Endothelial cell of umbilical vein (primary cell): Measurements from ENCODE around the gene HNRNPM. TPM values are rescaled to one million over a fixed set of nuclear protein-coding genes. Genes with fewer than 3 reads are reported as not detected.

Experiments used
- BruUV-seq: library from RNA; stranded (reverse); fragments of 400-500 nt; replicated peaks from 2 replicates; lab custom pipeline; 2021; lab: Mats Ljungman, UMichigan
- CTCF ChIA-PET: fragments of 300-600, 350-600 bp; sonication (Branson Sonifier 250); formaldehyde crosslinking; loops from one replicate; lab custom pipeline; 2021; ENCODE audit warnings: antibody characterized with exemption, inconsistent platforms; lab: Charles Lee
- POLR2A ChIA-PET: fragments of 300-600, 350-600 bp; sonication (Branson Sonifier 250); formaldehyde crosslinking; loops from one replicate; lab custom pipeline; 2021; ENCODE audit warnings: antibody characterized with exemption, inconsistent platforms; lab: Charles Lee
- DNase-seq: peaks from one replicate; pipeline ENCODE4 v3.0.0-alpha.2; 2011; ENCODE audit warnings: low read depth, low spot score
- FAIRE-seq: peaks from 2 replicates; lab custom pipeline; 2011; peaks lifted over from hg19 to GRCh38; lab: Jason Lieb, UNC
- H2AFZ ChIP-seq: 2 replicates; pipeline ENCODE4 v1.6.0; 2012; ENCODE audit warnings: low read depth, low read length, control low read depth, inconsistent platforms
- H3K27ac ChIP-seq: 2 replicates; pipeline ENCODE4 v1.5.1; 2011; ENCODE audit warnings: low read depth, mild to moderate bottlenecking, control low read depth, low read length, moderate library complexity; ENCODE audit not compliant: insufficient read depth
- H3K27me3 ChIP-seq, 2 experiments: 2 replicates each; pipeline versions ENCODE4 v1.6.0 to v1.6.1; 2011; ENCODE audit warnings: low read length in 2 of 2, mixed read lengths in 1 of 2; ENCODE audit not compliant: control insufficient read depth in 2 of 2, insufficient read depth in 2 of 2
- H3K36me3 ChIP-seq, 2 experiments: 2 replicates in 1 of 2; 3 replicates in 1 of 2; pipeline ENCODE4 v1.5.1; 2011; ENCODE audit warnings: low read length in 2 of 2, mild to moderate bottlenecking in 1 of 2, moderate library complexity in 1 of 2; ENCODE audit not compliant: control insufficient read depth in 2 of 2, insufficient read depth in 2 of 2; ENCODE audit errors: extremely low read depth in 1 of 2
- H3K4me1 ChIP-seq: 3 replicates; pipeline ENCODE4 v1.5.1; 2011; ENCODE audit warnings: mild to moderate bottlenecking, low read length; ENCODE audit not compliant: control insufficient read depth, insufficient read depth; ENCODE audit errors: extremely low read depth
- H3K4me2 ChIP-seq: 2 replicates; pipeline ENCODE4 v1.6.1; 2011; ENCODE audit warnings: low read length, control low read depth, mixed read lengths; ENCODE audit not compliant: insufficient read depth
- H3K4me3 ChIP-seq, 3 experiments: fragments of 200-600 bp in 1 of 3; sonication (generic), shearing (Covaris generic) in 1 of 3; replicated peaks in 1 of 3; 2 replicates each; pipeline ENCODE4 v1.5.1; 2011 to 2016; ENCODE audit warnings: control low read depth in 3 of 3, low read length in 3 of 3, mild to moderate bottlenecking in 2 of 3, inconsistent platforms in 1 of 3, low read depth in 1 of 3, moderate library complexity in 1 of 3; ENCODE audit not compliant: insufficient read depth in 1 of 3
- H3K79me2 ChIP-seq: 2 replicates; pipeline ENCODE4 v1.6.0; 2012; ENCODE audit warnings: low read length, inconsistent platforms; ENCODE audit not compliant: control insufficient read depth, insufficient read depth
- H3K9ac ChIP-seq: replicated peaks from 2 replicates; pipeline ENCODE3; 2011; ENCODE audit warnings: low read length, control low read depth; ENCODE audit not compliant: insufficient read depth; ENCODE audit errors: extremely low read depth
- H3K9me1 ChIP-seq: replicated peaks from 3 replicates; pipeline ENCODE4 v1.6.0; 2011; ENCODE audit warnings: mild to moderate bottlenecking, low read length; ENCODE audit not compliant: control insufficient read depth, insufficient read depth; ENCODE audit errors: extremely low read depth
- H3K9me3 ChIP-seq: replicated peaks from 2 replicates; pipeline ENCODE4 v1.5.1; 2012; ENCODE audit warnings: low read length, inconsistent platforms; ENCODE audit not compliant: control insufficient read depth, insufficient read depth
- H4K20me1 ChIP-seq: replicated peaks from 2 replicates; pipeline ENCODE3; 2011; ENCODE audit warnings: mild to moderate bottlenecking, low read length; ENCODE audit not compliant: control insufficient read depth, insufficient read depth; ENCODE audit errors: extremely low read depth
- EZH2 ChIP-seq: IDR thresholded peaks from 2 replicates; pipeline ENCODE4 v1.6.1; 2012; ENCODE audit warnings: borderline replicate concordance, low read depth, mild to moderate bottlenecking, moderate library complexity, low read length, inconsistent platforms; ENCODE audit not compliant: severe bottlenecking
- FOS ChIP-seq: IDR thresholded peaks from 2 replicates; pipeline ENCODE4 v1.6.1; 2011; ENCODE audit warnings: mild to moderate bottlenecking, low read length, moderate library complexity, borderline replicate concordance; ENCODE audit not compliant: insufficient read depth
- MYC ChIP-seq: IDR thresholded peaks from one replicate; pipeline ENCODE4 v1.6.1; 2011; ENCODE audit warnings: mild to moderate bottlenecking, low read depth, low read length
- POLR2A ChIP-seq: IDR thresholded peaks from 2 replicates; pipeline ENCODE4 v1.6.1; 2012; ENCODE audit warnings: low read depth, mild to moderate bottlenecking, control low read depth, low read length
- dilution Hi-C: fragments of 300-500 bp; cut with MboI; formaldehyde crosslinking; loops from one replicate; pipeline ENCODE4 v1.15.0; 2019; ENCODE audit warnings: low sequenced_read_pairs; ENCODE audit not compliant: extremely low pct_ligation_motif_present
- intact Hi-C: fragments of 100-400 bp; cut with micrococcal nuclease; formaldehyde crosslinking; loops from one replicate; pipeline ENCODE4 v1.10.0; 2022
- polyA plus RNA-seq, 4 experiments: library from polyadenylated mRNA; depleted of rRNA in 3 of 4; stranded (reverse) in 3 of 4; unstranded in 1 of 4; fragments of >200 nt; gene quantifications; 2 replicates each; pipeline versions ENCODE4 v1.2.1 to v1.2.3, GENCODE V29; 2011 to 2012; ENCODE audit warnings: missing spikeins in 1 of 4
- total RNA-seq: library from RNA; stranded (reverse); gene quantifications from 2 replicates; pipeline ENCODE4 v1.2.3, GENCODE V29; 2021
- TF ChIP-seq, protein P1 (sequence below), 2 donors: IDR thresholded peaks; 1 replicate in 1 of 2; 2 replicates in 1 of 2; pipeline ENCODE4 v1.5.1; 2011; ENCODE audit warnings: low read length in 2 of 2, mild to moderate bottlenecking in 2 of 2, moderate library complexity in 2 of 2, control low read depth in 1 of 2, inconsistent platforms in 1 of 2, low read depth in 1 of 2; ENCODE audit not compliant: insufficient read depth in 1 of 2; ENCODE audit errors: extremely low read depth in 1 of 2

The HNRNPM gene
- total and polyA plus RNA-seq, 2 donors (not counting 3 experiments of a cell fraction or from before 2014, with no cell fraction given): 244 to 301 TPM

DNA sequence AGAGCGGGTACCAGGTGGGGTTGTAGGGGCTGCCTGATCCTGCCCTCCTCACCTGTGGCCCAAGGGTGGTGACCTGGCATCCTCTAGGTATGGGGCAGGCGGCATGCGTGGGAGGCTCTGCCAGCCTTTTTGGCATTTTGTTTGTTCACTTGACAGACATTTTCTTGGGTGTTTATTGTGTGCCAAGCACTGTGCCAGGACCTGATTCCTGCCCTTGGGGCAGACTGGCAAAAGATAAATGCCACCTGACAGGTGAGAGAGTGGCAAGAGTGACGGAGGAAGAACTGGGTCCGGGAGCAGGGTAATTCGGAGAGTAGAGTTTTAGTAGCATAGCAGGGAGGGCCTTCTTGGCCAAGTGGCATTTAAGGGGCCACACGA, 48.6 kb upstream of the HNRNPM start:
- H3K27me3 ChIP-seq: no peaks in the 10 kb centered on the region
- H3K4me2 ChIP-seq: no peak overlapping the region
- no peak overlapping the region for H3K4me3 ChIP-seq
- no peak for DNase-seq
- no peaks in the 10 kb centered on the region for H4K20me1 ChIP-seq
- no peaks in the 10 kb centered on the region for H3K9me3 ChIP-seq
- H3K79me2 ChIP-seq: peaks cover 58% of the 10 kb centered on the region
- H3K4me1 ChIP-seq: peaks cover 29% of the 10 kb centered on the region
- no peak for FAIRE-seq
- no TSS peak for BruUV-seq
- H3K9ac ChIP-seq: no peak overlapping the region
- no peak for TF ChIP-seq FOS
- no peak for TF ChIP-seq POLR2A
- TF ChIP-seq EZH2: no peak
- TF ChIP-seq MYC: no peak
- TF ChIP-seq, protein P1, sequence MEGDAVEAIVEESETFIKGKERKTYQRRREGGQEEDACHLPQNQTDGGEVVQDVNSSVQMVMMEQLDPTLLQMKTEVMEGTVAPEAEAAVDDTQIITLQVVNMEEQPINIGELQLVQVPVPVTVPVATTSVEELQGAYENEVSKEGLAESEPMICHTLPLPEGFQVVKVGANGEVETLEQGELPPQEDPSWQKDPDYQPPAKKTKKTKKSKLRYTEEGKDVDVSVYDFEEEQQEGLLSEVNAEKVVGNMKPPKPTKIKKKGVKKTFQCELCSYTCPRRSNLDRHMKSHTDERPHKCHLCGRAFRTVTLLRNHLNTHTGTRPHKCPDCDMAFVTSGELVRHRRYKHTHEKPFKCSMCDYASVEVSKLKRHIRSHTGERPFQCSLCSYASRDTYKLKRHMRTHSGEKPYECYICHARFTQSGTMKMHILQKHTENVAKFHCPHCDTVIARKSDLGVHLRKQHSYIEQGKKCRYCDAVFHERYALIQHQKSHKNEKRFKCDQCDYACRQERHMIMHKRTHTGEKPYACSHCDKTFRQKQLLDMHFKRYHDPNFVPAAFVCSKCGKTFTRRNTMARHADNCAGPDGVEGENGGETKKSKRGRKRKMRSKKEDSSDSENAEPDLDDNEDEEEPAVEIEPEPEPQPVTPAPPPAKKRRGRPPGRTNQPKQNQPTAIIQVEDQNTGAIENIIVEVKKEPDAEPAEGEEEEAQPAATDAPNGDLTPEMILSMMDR (IDR thresholded peaks at IDR 0.05; ENCODE audit: extremely low read depth in 1 of 2, insufficient read depth in 1 of 2, low read depth in 1 of 2, low read length in 2 of 2): no peak
- H2AFZ ChIP-seq: no peak overlapping the region
- ChIA-PET POLR2A (interaction anchor here (1.0 kb wide), 1 partner anchor 42 kb away, joined by 4 read pairs; no protein-coding TSS in a partner anchor), CTCF (interaction anchor here (0.6 to 2.9 kb wide), 4 partner anchors 28 to 52 kb away, joined by 3 to 52 read pairs (median 12); no protein-coding TSS in a partner anchor)
- dilution Hi-C loops: no loop called here
- peak overlapping the region; percentile 23 for H3K27ac ChIP-seq
- peaks cover 0 to 8% of the 10 kb centered on the region in 2 experiments for H3K36me3 ChIP-seq
- H3K9me1 ChIP-seq: no peaks in the 10 kb centered on the region
- intact Hi-C loops: loop anchor here (1.0 kb wide), 1 partner anchor 42 kb away; no protein-coding TSS in a partner anchor
